HuH-7.5 (cell line): ENCODE results near the gene CD44.

ENCODE experiments used
- DNase-seq: peaks from one replicate; pipeline ENCODE4 v3.0.0; 2011; ENCODE audit warnings: low spot score

Gene CD44

DNA sequence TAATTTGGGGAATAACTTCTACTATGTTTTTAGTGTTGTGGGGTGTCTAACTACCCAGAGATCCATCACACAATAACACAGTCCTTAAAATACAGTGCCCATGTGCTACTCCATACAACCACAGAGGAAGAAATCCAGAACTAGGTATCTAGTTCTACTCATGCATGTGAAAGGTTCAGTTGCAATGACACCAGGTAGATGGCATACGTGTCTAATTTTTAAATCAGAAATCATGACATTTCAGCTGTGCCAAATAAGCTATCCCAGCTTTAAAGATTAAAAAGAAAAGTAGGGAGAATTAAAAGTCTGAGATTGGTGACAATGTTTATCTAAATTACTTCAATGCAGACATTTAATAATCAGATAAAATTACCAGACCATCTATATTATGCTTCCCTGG, 122.2 kb downstream of the CD44 start:
- no peak for DNase-seq

DNA sequence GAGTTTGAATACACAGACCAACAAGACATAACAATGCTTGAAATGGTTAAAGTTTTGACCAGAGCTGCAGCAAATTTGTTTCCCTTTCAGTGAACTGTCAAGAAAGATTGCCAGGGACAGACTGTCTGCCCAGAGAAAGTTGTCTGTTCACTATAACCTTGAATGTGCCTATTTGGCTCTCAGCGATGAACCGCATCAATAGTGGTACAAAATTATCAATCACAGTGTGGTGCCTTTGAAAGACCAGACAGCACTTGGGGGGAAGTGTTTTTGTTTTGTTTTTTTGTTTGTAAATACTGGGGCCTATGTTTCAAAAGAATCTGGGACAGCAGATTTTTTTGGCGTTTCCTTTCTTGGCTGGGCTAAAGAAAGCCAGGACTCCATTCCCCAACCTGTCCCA, 123.1 kb downstream of the CD44 start:
- DNase-seq = no peak

DNA sequence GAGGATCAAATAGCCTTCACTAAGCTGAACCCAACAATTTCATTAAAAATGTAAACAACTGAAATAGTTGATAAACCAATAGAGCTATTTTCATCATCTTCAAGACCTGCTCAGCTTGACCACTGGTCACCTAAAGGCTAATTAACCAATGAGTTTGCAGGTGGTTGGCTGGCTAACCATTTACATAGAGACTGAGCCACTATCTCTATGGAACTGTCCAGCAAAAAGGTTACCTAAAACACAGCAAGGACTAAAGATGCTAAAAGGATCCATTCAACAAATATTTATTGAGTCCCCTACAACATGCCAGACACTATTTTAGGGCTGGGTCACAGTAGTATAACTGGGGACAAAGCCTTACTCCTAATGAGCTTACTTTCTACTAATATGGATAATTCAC, 123.8 kb downstream of the CD44 start:
- DNase-seq = no peak

DNA sequence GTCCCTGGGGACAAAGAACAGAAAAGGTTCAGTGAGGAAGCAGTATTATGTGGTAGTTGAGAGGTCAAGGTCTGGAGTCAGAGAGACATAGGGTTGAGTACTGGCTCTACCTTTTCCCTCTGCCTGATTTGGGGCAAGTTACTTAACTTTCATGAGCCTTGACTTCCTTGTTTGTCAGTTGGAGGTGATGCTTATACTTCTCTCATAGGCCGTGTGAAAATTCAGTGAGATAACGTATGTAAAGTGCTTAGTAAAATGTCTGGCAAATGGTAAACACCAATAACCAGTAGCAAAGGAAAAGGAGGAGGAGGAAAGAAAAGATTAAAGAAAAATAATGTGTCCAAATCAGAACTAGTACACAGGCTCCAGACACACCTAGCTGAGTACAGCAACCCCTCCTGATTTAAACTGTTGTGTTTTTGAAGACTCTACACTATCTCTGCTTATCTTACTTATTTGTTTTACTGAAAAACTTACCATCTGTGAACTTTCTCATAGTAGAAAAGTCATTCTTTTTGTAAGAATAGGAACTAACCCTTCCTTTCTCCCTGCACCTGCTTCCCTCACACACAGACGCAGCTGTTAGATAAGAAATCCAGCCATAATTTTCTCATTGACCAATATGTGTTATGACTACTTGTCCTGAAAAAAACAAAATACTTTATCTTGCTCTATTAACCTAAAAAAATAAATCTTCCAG, 126.9 kb downstream of the CD44 start:
- DNase-seq = no peak

DNA sequence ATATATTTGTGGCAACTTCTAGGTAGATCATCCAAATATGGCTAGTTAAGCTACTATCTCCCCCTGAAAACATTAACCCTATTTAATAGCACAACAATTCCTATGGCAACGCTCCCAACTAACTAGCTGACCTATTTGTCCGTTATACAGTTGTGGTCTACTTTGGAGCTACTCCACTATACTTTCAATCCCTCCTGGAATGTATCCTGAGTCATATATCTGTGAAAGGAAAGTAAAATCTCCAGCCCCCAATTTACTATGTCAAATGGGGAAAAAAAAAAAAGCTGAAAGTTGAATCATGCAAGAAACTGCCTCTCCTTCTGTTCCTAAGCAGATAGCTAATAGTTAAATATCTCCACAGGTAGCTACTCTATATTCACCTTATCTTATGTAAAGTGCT, 128.5 kb downstream of the CD44 start:
- DNase-seq = no peak

DNA sequence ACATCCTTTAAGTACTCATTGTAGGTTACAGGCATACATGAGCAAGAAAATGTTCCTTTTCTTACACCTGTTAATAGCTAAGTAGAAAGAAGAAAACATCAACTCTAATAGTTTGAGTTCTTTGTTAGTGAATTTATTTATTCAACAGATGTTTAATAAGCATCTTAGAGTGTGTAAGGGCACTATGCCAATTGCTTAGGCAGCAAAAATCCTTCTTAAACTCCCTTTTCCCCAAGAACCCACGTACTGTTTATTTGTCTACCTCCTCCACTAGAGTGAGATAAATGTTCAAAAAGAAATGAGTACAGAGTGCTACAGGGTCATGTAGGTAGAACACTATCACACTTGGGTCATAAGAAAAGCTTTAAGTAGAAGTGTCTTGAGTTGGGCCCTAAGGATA, 131.4 kb downstream of the CD44 start:
- no peak for DNase-seq

DNA sequence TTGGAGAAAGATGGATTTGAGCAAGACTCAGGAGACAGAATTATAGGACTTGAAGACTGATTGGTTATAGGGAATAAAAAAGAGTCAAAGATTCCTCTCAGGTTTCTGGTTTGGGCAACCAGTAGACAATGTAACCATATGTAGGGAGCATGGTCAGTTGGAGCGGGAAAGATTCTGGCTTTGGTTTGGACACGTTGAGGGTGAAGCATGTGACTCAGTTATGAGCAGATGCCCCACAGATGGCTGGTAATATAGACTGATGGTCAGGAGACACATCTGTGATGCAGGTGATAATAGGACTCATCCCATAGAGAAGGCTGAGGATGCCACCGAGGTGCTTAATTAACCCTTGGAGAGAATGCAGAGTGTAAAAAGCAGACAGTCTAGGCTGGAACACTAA, 132.1 kb downstream of the CD44 start:
- no peak for DNase-seq

DNA sequence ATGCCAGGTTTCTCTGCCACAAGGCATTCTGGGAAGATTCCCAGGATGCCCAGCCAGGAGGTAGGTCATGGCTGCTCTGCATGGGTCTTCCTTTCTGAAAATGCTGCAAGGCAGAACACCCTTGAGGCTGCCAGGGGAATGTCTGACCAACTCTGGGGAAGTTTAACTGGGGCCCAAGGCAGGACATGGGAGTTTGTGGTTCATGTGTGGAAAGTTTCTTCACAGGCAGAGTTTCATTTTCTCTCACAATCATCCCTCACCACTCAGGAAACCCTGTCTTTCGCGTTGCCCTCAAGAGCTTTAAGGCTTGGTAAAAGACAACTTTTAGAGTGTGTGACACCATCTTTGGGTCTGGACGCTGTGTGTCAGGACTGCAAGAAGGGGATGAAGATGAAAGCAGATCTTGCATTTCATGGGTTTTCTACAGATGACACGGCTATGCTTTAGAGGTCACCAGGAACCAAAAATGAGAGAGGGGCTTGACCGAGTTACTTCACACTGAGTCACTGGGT, 133.5 kb downstream of the CD44 start:
- DNase-seq = no peak

DNA sequence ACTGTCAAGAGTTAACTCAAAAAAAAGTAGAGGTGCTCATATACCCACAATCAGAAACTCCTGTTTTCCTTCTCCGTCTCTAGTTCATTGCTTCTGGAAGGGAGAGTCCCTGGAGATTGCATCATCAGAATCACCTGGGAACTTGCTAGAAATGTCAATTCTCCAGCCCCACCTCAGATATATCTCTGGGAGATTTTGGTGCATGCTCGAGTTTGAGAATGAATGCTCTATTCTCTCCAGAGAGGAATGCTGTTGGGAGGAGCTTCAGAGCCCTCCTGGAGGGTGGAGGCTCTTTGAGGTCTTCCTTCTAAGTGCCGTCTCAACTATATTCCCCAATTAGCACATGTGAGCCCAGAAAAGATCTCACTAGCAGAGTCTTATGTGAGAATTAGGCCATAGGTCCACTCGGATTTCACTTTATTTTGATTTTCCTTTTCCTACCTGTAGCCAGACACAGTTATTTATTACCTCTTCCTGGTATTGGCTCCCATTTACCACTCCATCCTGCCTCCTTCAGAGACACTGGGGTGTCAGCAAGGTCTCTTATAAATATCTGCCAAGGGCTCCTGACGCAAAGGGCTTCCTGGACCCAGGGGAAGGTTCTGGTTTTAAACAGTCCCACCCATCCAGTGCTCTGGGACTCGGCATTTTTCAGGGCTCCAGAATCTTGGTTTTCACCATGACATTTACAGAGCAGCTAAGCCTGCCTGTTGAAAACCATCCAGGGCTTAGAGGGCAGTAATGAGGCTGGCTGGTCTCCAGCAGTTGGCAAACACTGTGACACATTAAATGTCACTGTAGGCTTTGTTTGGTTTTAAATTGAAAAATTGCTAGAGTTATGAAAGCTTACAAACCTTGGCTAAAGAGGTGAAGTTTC, 136.2 kb downstream of the CD44 start:
- DNase-seq = no peak

DNA sequence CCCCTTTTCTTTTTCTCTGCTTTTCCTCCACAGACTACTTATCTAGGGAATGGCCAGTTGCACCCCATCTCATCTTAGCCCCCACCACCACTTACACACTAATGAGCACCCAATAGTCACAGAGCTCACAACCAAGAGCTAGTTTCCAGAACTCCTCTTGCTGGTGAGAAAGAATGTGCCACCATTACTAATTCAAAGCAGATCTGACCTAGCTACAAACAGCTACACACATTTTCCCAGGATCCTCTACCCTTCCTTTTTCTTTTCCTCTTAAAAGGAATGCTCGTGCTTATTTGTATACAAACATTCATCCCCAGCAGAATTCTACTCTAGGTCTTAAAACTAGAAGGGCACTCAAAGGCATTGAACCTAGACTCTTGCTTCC, 136.8 kb downstream of the CD44 start:
- DNase-seq = no peak

DNA sequence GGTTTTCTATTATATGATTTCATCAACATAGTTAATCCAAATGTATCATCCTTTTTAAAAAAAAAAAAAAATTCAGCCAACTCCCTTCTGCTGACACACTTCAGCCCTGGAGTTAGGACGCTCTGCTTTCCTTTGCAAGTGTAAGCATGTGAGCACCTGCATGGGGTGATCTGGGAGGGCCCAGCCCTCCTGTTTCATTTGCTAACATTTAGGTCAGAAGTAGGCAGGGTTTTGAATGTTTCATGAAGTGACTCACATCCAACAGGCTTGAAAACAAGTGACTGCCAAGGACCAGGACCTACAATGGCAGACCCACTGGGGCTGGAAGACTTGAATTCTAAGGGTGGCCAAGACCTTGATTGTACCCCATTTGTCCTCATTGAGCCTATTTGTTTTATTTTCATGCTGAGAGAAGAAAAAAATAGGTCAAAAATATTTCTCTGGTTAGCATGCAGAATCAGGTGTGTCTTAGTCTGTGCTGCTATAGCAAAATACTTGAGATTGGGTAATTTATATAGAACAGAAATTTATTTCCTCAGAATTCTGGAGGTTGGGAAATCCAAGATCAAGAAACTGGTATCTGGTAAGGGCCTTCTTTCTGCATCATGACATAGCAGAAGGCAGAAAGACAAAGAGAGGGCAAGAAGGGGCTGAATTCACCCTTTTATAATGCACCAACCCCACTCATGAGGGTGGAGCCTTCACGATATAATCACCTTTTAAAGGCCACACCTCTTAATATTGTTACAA, 137.6 kb downstream of the CD44 start:
- no peak for DNase-seq

DNA sequence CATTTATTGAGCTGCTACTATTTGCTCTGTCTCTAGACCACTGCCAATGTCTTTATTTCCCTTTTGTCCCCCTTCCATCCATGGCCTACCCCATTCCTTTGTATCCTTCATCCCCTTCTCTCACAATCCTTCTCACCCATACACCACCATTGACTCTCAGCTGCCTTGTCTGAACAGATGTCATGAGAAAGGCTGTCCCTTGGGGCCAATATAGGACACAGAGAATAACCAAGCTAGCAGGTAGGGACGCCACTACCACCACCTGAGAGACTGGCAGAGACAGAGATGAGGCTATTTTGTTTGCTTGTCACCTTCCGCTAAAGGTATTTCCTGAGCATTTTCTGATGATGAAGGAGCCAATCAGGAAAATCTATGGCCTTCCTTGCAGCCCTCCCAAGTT, 138.9 kb downstream of the CD44 start:
- DNase-seq = no peak

DNA sequence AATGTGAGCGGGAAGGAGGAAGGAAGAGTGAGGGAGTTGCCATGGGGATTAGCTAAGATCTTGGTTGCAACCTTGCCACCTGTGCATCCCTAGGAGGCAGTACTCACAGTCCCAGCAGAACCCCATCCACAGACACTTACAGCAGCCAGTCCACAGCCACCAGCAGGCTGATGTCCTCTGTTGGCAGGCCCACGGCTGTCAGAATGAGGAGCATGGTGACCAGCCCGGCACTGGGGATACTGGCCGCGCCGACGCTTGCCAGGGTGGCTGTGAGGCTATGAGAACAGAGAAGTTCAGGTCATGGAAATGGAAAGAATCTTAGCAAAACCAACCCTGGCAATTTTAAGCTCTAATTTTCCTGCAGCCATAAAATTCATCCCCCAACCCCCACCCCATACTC, 141.8 kb downstream of the CD44 start:
- DNase-seq = no peak

DNA sequence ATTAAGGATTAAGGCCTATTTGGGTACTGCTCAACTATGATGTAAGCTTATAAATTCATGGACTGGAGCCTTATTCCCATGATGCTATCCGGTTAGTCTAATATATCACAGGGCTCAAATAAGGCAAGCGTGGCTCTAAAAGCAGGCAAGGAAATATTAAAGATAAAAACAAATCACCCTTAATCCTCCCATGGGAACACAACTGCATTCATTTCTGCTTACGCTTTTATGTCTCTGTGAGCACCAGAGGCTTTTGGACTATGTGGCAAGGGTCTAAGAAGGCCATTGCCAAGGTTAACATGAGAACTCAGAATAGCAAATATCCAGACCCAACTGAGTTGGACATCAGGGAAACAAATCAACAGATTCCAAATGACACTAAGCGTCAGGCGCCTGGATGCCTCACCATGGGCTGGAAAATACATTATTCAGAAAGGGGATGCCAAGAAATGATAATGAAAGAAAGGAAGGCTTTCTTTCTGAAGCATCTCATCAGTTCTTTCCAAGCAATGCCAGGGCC, 142.3 kb downstream of the CD44 start:
- no peak for DNase-seq
